GM23338 (cell line): ENCODE measurements around the gene SYNPO2. TPM values are rescaled to one million over a fixed set of nuclear protein-coding genes. Genes with fewer than 3 reads are reported as not detected.
A peak's percentile ranks its signal among the peaks of the same experiment; 100 is the strongest.

Experiments
- ATAC-seq: fragments of 200-7000 bp; cut with Tn5 transposase; 3 replicates; pipeline ENCODE4 v1.9.1; 2020
- DNase-seq: peaks from one replicate; pipeline ENCODE4 v3.0.0-alpha.2; 2015; ENCODE audit warnings: low spot score
- H2AFZ ChIP-seq: fragments of 200-600 bp; sonication (generic); 2 replicates; pipeline ENCODE4 v1.8.0; 2016; ENCODE audit warnings: antibody characterized with exemption, mild to moderate bottlenecking, moderate library complexity
- H3F3A ChIP-seq: fragments of 200-600 bp; sonication (generic); replicated peaks from 2 replicates; pipeline ENCODE4 v1.8.0; 2017; ENCODE audit warnings: antibody characterized with exemption, mixed run types, low read depth
- H3K27ac ChIP-seq: fragments of 200-600 bp; sonication (generic); 2 replicates; pipeline ENCODE4 v1.6.1; 2016; ENCODE audit warnings: low read depth
- H3K27me3 ChIP-seq: fragments of 200-600 bp; sonication (generic); 2 replicates; pipeline ENCODE4 v1.8.0; 2016; ENCODE audit warnings: mild to moderate bottlenecking, mixed run types, moderate library complexity; ENCODE audit not compliant: insufficient read depth
- H3K36me3 ChIP-seq: fragments of 200-600 bp; sonication (generic); 2 replicates; pipeline ENCODE4 v1.8.0; 2016; ENCODE audit warnings: mild to moderate bottlenecking; ENCODE audit not compliant: insufficient read depth
- H3K4me1 ChIP-seq: fragments of 200-600 bp; sonication (generic); 2 replicates; pipeline ENCODE4 v1.8.0; 2016; ENCODE audit warnings: mild to moderate bottlenecking, moderate library complexity; ENCODE audit not compliant: insufficient read depth
- H3K4me2 ChIP-seq: fragments of 200-600 bp; sonication (generic); 2 replicates; pipeline ENCODE4 v1.7.1; 2017; ENCODE audit warnings: mixed run types
- H3K4me3 ChIP-seq: fragments of 200-600 bp; sonication (generic); 2 replicates; pipeline ENCODE4 v1.6.1; 2016; ENCODE audit warnings: mixed run types
- H3K79me2 ChIP-seq: fragments of 200-600 bp; sonication (generic); replicated peaks from 2 replicates; pipeline ENCODE4 v1.8.0; 2017; ENCODE audit warnings: mild to moderate bottlenecking; ENCODE audit not compliant: insufficient read depth
- H3K9me2 ChIP-seq: fragments of 200-600 bp; sonication (generic); 2 replicates; pipeline ENCODE4 v1.8.0; 2017; ENCODE audit not compliant: insufficient read depth
- H4K20me1 ChIP-seq: fragments of 200-600 bp; sonication (generic); replicated peaks from 2 replicates; pipeline ENCODE4 v1.8.0; 2017; ENCODE audit warnings: mild to moderate bottlenecking; ENCODE audit not compliant: insufficient read depth
- H3K27ac Mint-ChIP-seq: 2 replicates; pipeline ENCODE4 v1.8.0; 2020; ENCODE audit warnings: inconsistent platforms, mild to moderate bottlenecking, moderate library complexity, mixed read lengths
- H3K27me3 Mint-ChIP-seq: 3 replicates; pipeline ENCODE4 v1.8.0; 2022; ENCODE audit warnings: low read depth, mild to moderate bottlenecking, moderate library complexity, mixed read lengths, inconsistent platforms; ENCODE audit not compliant: insufficient read depth, poor library complexity
- H3K36me3 Mint-ChIP-seq: 3 replicates; pipeline ENCODE4 v1.8.0; 2021; ENCODE audit warnings: low read depth, mild to moderate bottlenecking, inconsistent platforms, moderate library complexity, mixed read lengths
- H3K4me1 Mint-ChIP-seq: 3 replicates; pipeline ENCODE4 v1.8.0; 2020; ENCODE audit warnings: mild to moderate bottlenecking, inconsistent platforms, mixed read lengths
- H3K4me3 Mint-ChIP-seq: 3 replicates; pipeline ENCODE4 v1.8.0; 2021; ENCODE audit warnings: moderate library complexity, mild to moderate bottlenecking, inconsistent platforms, mixed read lengths
- H3K9me3 Mint-ChIP-seq: 3 replicates; pipeline ENCODE4 v1.8.0; 2020; ENCODE audit warnings: moderate library complexity, mild to moderate bottlenecking, inconsistent platforms, mixed read lengths
- CREB1 ChIP-seq: fragments of 250-450 bp; sonication (Bioruptor Pico); IDR thresholded peaks from 2 replicates; pipeline ENCODE4 v1.5.0; 2020; ENCODE audit warnings: low read depth, mild to moderate bottlenecking, moderate library complexity
- EZH2 ChIP-seq: fragments of 200-600 bp; sonication (generic); IDR thresholded peaks from one replicate; pipeline ENCODE4 v1.8.0; 2017; ENCODE audit warnings: antibody characterized with exemption, mild to moderate bottlenecking, low read depth; ENCODE audit not compliant: unreplicated experiment
- POLR2AphosphoS5 ChIP-seq: IDR thresholded peaks from 2 replicates; pipeline ENCODE4 v1.6.1; 2016; ENCODE audit warnings: antibody characterized with exemption, low read depth
- STAT1 ChIP-seq: IDR thresholded peaks from one replicate; pipeline ENCODE4 v1.6.1; 2016; ENCODE audit warnings: antibody characterized with exemption; ENCODE audit not compliant: unreplicated experiment
- ZNF114 ChIP-seq: fragments of 250-450 bp; sonication (Bioruptor Pico); IDR thresholded peaks from 2 replicates; pipeline ENCODE4 v1.5.0; 2020; ENCODE audit warnings: mild to moderate bottlenecking, moderate library complexity
- polyA plus RNA-seq: library from polyadenylated mRNA; unstranded; fragments of >200 nt; fragmentation: Nextera tagmentation; extraction: Ambion mirVana; gene quantifications from 2 replicates; pipeline ENCODE4 v1.2.1, GENCODE V29; 2016
- total RNA-seq: library from RNA; depleted of rRNA; stranded (reverse); fragments of >200 nt; shearing (Covaris generic); gene quantifications from 2 replicates; pipeline ENCODE4 v1.2.3, GENCODE V29; 2014
- TF ChIP-seq, protein P1 (sequence below): fragments of 250-450 bp; sonication (Bioruptor Pico); IDR thresholded peaks from 2 replicates; pipeline ENCODE4 v1.5.0; 2020; ENCODE audit warnings: mild to moderate bottlenecking, moderate library complexity
- TF ChIP-seq, protein P2 (sequence below): IDR thresholded peaks from 2 replicates; pipeline ENCODE4 v1.6.1; 2016; ENCODE audit warnings: antibody characterized with exemption

SYNPO2 gene
- total and polyA plus RNA-seq, 2 experiments from 2014 or later = 2.1 to 3.4 TPM

DNA sequence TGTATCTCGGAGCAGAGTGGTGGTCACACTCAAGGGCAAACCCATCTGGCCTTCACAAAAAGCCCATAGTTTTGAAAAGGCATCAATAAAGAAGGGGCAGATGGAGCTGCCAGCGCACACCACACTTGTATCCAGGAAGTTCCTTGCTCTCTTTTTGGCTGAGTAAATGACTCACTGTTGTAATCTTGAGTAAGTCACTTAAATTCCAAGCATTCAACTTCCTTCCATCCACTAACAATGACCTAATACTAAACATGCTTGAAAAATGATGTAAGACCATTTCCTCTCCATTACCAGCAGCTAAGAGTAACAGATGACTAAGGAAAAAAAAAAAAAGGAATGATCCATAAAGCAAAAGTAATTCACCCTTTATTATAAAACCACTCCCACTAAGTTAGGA lies 214.6 kb downstream of the SYNPO2 start:
- H3K27me3 Mint-ChIP-seq = no peaks in the 10 kb centered on the region
- no peaks in the 10 kb centered on the region for H3K4me1 ChIP-seq
- no peaks in the 10 kb centered on the region for H3K9me3 Mint-ChIP-seq
- H2AFZ ChIP-seq = no peak overlapping the region
- no peak overlapping the region for H3K4me2 ChIP-seq
- H3K4me1 Mint-ChIP-seq = peaks cover 14% of the 10 kb centered on the region; the same call in 2 of the 3 replicates
- no peaks in the 10 kb centered on the region for H4K20me1 ChIP-seq
- no peaks in the 10 kb centered on the region for H3F3A ChIP-seq
- TF ChIP-seq POLR2AphosphoS5 (no peak), STAT1 (no peak)
- DNase-seq (peak; percentile 51), ATAC-seq (no peak)
- H3K27ac Mint-ChIP-seq = peak overlapping the region; percentile 62
- H3K4me3 ChIP-seq = no peak overlapping the region
- no peak overlapping the region for H3K27ac ChIP-seq
- no peaks in the 10 kb centered on the region for H3K9me2 ChIP-seq
- no peaks in the 10 kb centered on the region for H3K36me3 ChIP-seq
- no peaks in the 10 kb centered on the region for H3K79me2 ChIP-seq
- H3K4me3 Mint-ChIP-seq = no peak overlapping the region
- H3K27me3 ChIP-seq = no peaks in the 10 kb centered on the region
- H3K36me3 Mint-ChIP-seq = no peaks in the 10 kb centered on the region

DNA sequence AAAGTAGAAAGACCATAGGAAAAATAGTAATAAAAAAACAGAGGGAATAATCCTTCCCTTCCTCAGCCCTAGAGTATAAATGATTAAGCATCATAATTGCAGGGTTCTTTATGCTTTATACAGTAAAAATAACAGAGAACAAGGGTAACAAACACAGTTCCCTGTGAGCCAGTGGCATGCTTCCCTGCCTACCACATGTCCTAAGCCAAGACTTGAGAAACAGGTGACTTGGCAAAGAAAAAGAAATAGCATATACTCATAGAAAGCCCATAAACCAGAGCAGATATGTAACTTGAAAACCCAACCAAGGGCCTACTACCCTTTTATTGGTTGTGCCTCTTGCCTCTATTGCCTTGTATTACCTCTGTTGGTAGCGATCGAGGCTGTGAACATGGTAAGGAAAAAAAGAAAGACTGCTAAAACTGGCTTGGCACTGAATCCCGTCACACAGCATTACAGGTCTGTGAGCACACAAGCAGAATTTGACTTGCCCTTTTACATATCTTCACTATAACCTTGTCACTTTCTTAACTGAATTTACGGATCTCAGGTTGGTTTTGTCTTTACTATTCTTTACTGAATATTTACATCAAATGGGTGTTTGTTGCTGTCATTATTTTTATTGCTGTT lies 216.1 kb downstream of the SYNPO2 start:
- DNase-seq (no peak), ATAC-seq (no peak)
- Histone ChIP-seq H4K20me1 (no peaks in the 10 kb centered on the region), H3F3A (no peaks in the 10 kb centered on the region), H3K27ac (no peak overlapping the region), H3K4me3 (no peak overlapping the region), H3K79me2 (no peaks in the 10 kb centered on the region), H3K36me3 (no peaks in the 10 kb centered on the region), H3K4me2 (no peak overlapping the region), H3K4me1 (no peaks in the 10 kb centered on the region), H3K9me2 (no peaks in the 10 kb centered on the region), H3K27me3 (no peaks in the 10 kb centered on the region), H2AFZ (0 out of 2 replicates have a peak overlapping the region, but pooled peaks have one; percentile 5)
- Mint-ChIP-seq H3K36me3 (no peaks in the 10 kb centered on the region), H3K27me3 (no peaks in the 10 kb centered on the region), H3K27ac (no peak overlapping the region), H3K9me3 (no peaks in the 10 kb centered on the region), H3K4me3 (no peak overlapping the region), H3K4me1 (peaks cover 14% of the 10 kb centered on the region; the same call in 2 of the 3 replicates)
- TF ChIP-seq ZNF114 (CRISPR knock-in tag) = no peak
- TF ChIP-seq, protein P1, sequence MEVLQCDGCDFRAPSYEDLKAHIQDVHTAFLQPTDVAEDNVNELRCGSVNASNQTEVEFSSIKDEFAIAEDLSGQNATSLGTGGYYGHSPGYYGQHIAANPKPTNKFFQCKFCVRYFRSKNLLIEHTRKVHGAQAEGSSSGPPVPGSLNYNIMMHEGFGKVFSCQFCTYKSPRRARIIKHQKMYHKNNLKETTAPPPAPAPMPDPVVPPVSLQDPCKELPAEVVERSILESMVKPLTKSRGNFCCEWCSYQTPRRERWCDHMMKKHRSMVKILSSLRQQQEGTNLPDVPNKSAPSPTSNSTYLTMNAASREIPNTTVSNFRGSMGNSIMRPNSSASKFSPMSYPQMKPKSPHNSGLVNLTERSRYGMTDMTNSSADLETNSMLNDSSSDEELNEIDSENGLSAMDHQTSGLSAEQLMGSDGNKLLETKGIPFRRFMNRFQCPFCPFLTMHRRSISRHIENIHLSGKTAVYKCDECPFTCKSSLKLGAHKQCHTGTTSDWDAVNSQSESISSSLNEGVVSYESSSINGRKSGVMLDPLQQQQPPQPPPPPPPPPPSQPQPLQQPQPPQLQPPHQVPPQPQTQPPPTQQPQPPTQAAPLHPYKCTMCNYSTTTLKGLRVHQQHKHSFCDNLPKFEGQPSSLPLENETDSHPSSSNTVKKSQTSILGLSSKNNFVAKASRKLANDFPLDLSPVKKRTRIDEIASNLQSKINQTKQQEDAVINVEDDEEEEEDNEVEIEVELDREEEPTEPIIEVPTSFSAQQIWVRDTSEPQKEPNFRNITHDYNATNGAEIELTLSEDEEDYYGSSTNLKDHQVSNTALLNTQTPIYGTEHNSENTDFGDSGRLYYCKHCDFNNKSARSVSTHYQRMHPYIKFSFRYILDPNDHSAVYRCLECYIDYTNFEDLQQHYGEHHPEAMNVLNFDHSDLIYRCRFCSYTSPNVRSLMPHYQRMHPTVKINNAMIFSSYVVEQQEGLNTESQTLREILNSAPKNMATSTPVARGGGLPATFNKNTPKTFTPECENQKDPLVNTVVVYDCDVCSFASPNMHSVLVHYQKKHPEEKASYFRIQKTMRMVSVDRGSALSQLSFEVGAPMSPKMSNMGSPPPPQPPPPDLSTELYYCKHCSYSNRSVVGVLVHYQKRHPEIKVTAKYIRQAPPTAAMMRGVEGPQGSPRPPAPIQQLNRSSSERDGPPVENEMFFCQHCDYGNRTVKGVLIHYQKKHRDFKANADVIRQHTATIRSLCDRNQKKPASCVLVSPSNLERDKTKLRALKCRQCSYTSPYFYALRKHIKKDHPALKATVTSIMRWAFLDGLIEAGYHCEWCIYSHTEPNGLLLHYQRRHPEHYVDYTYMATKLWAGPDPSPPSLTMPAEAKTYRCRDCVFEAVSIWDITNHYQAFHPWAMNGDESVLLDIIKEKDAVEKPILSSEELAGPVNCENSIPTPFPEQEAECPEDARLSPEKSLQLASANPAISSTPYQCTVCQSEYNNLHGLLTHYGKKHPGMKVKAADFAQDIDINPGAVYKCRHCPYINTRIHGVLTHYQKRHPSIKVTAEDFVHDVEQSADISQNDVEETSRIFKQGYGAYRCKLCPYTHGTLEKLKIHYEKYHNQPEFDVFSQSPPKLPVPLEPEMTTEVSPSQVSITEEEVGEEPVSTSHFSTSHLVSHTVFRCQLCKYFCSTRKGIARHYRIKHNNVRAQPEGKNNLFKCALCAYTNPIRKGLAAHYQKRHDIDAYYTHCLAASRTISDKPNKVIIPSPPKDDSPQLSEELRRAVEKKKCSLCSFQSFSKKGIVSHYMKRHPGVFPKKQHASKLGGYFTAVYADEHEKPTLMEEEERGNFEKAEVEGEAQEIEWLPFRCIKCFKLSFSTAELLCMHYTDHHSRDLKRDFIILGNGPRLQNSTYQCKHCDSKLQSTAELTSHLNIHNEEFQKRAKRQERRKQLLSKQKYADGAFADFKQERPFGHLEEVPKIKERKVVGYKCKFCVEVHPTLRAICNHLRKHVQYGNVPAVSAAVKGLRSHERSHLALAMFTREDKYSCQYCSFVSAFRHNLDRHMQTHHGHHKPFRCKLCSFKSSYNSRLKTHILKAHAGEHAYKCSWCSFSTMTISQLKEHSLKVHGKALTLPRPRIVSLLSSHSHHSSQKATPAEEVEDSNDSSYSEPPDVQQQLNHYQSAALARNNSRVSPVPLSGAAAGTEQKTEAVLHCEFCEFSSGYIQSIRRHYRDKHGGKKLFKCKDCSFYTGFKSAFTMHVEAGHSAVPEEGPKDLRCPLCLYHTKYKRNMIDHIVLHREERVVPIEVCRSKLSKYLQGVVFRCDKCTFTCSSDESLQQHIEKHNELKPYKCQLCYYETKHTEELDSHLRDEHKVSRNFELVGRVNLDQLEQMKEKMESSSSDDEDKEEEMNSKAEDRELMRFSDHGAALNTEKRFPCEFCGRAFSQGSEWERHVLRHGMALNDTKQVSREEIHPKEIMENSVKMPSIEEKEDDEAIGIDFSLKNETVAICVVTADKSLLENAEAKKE = no peak
- TF ChIP-seq EZH2 = no peak
- TF ChIP-seq STAT1 = no peak
- TF ChIP-seq, protein P2, sequence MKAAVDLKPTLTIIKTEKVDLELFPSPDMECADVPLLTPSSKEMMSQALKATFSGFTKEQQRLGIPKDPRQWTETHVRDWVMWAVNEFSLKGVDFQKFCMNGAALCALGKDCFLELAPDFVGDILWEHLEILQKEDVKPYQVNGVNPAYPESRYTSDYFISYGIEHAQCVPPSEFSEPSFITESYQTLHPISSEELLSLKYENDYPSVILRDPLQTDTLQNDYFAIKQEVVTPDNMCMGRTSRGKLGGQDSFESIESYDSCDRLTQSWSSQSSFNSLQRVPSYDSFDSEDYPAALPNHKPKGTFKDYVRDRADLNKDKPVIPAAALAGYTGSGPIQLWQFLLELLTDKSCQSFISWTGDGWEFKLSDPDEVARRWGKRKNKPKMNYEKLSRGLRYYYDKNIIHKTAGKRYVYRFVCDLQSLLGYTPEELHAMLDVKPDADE = no peak
- no peak for TF ChIP-seq CREB1 (CRISPR knock-in tag)
